DOHH2 (cell line): ENCODE measurements around the gene RCL1.

Experiments used
- EZH2phosphoT487 ChIP-seq: fragments of 200-600 bp; sonication (generic); IDR thresholded peaks from 2 replicates; pipeline ENCODE4 v1.6.1; 2017; ENCODE audit warnings: borderline replicate concordance, mild to moderate bottlenecking, antibody characterized with exemption, low read length, moderate library complexity, mixed read lengths
- TF ChIP-seq, protein P1 (sequence below): fragments of 200-600 bp; sonication (generic); IDR thresholded peaks from one replicate; pipeline ENCODE4 v1.5.1; 2014; ENCODE audit warnings: antibody characterized with exemption, mild to moderate bottlenecking, low read depth, low read length; ENCODE audit not compliant: poor library complexity, severe bottlenecking

DNA sequence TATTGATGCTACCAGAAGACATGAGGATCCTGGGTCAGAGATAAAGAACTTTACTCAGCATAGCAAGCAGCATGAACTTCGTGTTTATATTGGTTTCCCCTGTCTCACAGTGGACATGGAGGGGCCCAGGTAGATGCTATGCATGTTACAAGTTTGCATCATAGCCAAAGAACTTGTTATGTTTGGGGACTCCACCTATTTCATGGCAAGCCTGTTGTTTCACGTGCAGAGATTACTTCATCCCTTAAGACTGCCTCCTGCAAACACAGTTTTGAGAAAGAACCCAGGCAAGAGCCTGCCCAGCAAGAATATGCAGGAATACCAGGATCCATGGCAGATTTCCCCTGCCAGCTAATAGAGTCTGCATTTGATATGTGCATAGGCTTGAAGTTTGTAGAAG, 68.4 kb downstream of the RCL1 start:
- no peak for TF ChIP-seq EZH2phosphoT487
- TF ChIP-seq, protein P1, sequence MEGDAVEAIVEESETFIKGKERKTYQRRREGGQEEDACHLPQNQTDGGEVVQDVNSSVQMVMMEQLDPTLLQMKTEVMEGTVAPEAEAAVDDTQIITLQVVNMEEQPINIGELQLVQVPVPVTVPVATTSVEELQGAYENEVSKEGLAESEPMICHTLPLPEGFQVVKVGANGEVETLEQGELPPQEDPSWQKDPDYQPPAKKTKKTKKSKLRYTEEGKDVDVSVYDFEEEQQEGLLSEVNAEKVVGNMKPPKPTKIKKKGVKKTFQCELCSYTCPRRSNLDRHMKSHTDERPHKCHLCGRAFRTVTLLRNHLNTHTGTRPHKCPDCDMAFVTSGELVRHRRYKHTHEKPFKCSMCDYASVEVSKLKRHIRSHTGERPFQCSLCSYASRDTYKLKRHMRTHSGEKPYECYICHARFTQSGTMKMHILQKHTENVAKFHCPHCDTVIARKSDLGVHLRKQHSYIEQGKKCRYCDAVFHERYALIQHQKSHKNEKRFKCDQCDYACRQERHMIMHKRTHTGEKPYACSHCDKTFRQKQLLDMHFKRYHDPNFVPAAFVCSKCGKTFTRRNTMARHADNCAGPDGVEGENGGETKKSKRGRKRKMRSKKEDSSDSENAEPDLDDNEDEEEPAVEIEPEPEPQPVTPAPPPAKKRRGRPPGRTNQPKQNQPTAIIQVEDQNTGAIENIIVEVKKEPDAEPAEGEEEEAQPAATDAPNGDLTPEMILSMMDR = no peak
